MCF 10A (cell line): ENCODE measurements around the gene TMEM186. TPM values are rescaled to one million over a fixed set of nuclear protein-coding genes. Genes with fewer than 3 reads are reported as not detected.
"Not testable (repeated sequence)": the region's sequence is repeated elsewhere in the genome, so short reads cannot be mapped to it uniquely, and the experiment has no call there.

Source experiments
- BruUV-seq: library from RNA; stranded (reverse); fragments of 400-500 nt; replicated peaks from 2 replicates; lab custom pipeline; 2021; lab: Mats Ljungman, UMichigan
- CTCF ChIA-PET: fragments of 300-600 bp; sonication (Branson Sonifier 250); formaldehyde crosslinking; extraction: SDS; loops from one replicate; lab custom pipeline; 2021; ENCODE audit warnings: antibody characterized with exemption, inconsistent platforms; lab: Yijun Ruan, JAX
- POLR2A ChIA-PET: fragments of 300-600, 350-650 bp; sonication (Branson Sonifier 250); formaldehyde crosslinking; extraction: SDS; loops from one replicate; lab custom pipeline; 2020; ENCODE audit warnings: antibody characterized with exemption, inconsistent platforms; lab: Yijun Ruan, JAX
- DNase-seq: peaks from one replicate; pipeline ENCODE4 v3.0.0-alpha.2; 2018; ENCODE audit not compliant: unreplicated experiment
- H3K27ac Mint-ChIP-seq: one replicate; pipeline ENCODE4 v1.8.0; 2022; ENCODE audit warnings: mild to moderate bottlenecking, low read depth, mixed read lengths; ENCODE audit not compliant: unreplicated experiment
- H3K27me3 Mint-ChIP-seq: one replicate; pipeline ENCODE4 v1.8.0; 2022; ENCODE audit warnings: mixed read lengths; ENCODE audit not compliant: insufficient read depth, unreplicated experiment
- H3K36me3 Mint-ChIP-seq: one replicate; pipeline ENCODE4 v1.8.0; 2022; ENCODE audit warnings: mild to moderate bottlenecking, moderate library complexity, mixed read lengths; ENCODE audit not compliant: insufficient read depth, unreplicated experiment
- H3K4me1 Mint-ChIP-seq: one replicate; pipeline ENCODE4 v1.8.0; 2022; ENCODE audit warnings: mixed read lengths; ENCODE audit not compliant: insufficient read depth, unreplicated experiment
- H3K4me3 Mint-ChIP-seq: one replicate; pipeline ENCODE4 v1.8.0; 2022; ENCODE audit warnings: mild to moderate bottlenecking, moderate library complexity, mixed read lengths; ENCODE audit not compliant: unreplicated experiment
- H3K9me3 Mint-ChIP-seq: one replicate; pipeline ENCODE4 v1.8.0; 2022; ENCODE audit warnings: mixed read lengths; ENCODE audit not compliant: unreplicated experiment
- CTCF ChIP-seq: fragments of 200-600 bp; IDR thresholded peaks from one replicate; pipeline ENCODE4 v1.8.0; 2022; ENCODE audit warnings: antibody characterized with exemption, mild to moderate bottlenecking; ENCODE audit not compliant: unreplicated experiment
- intact Hi-C: fragments of 100-400 bp; cut with micrococcal nuclease; formaldehyde crosslinking; loops from 2 replicates; pipeline ENCODE4 v1.14.1; 2022
- total RNA-seq: library from RNA; stranded (reverse); gene quantifications from 2 replicates; pipeline ENCODE4 v1.2.3, GENCODE V29; 2022

TMEM186 gene
- total RNA-seq, 1 experiment from 2014 or later: 12.9 TPM

- Mint-ChIP-seq H3K27ac (no peak overlapping the region), H3K27me3 (no peaks in the 10 kb centered on the region), H3K4me3 (no peak overlapping the region), H3K4me1 (peaks cover 1% of the 10 kb centered on the region), H3K9me3 (no peaks in the 10 kb centered on the region), H3K36me3 (peaks cover 91% of the 10 kb centered on the region)
- TF ChIP-seq CTCF: no peak
- BruUV-seq: no TSS peak
- no peak for DNase-seq
- intact Hi-C loops: no loop called here
- ChIA-PET CTCF (no interaction called here), POLR2A (no interaction called here)
Observed at GRCh38 chr16:8804313-8804712, 6.9 kb upstream of the TMEM186 start.

- H3K27me3 Mint-ChIP-seq, H3K9me3 Mint-ChIP-seq, intact Hi-C loops, BruUV-seq, H3K4me1 Mint-ChIP-seq, H3K27ac Mint-ChIP-seq, POLR2A ChIA-PET, DNase-seq, H3K4me3 Mint-ChIP-seq: not testable (repeated sequence)
- H3K36me3 Mint-ChIP-seq: peaks cover 85% of the 10 kb centered on the region
- CTCF ChIA-PET: interaction anchor here (1.0 kb wide), 1 partner anchor 143 kb away, joined by 4 read pairs; no protein-coding TSS in a partner anchor
Observed at GRCh38 chr16:8803733-8804132, 6.3 kb upstream of the TMEM186 start.

GRCh38 chr16:8801701-8802100 is 4.3 kb upstream of the TMEM186 start:
- Mint-ChIP-seq H3K9me3 (no peaks in the 10 kb centered on the region), H3K36me3 (peaks cover 65% of the 10 kb centered on the region), H3K4me3 (no peak overlapping the region), H3K27ac (no peak overlapping the region), H3K4me1 (peaks cover 9% of the 10 kb centered on the region), H3K27me3 (no peaks in the 10 kb centered on the region)
- no peak for TF ChIP-seq CTCF
- ChIA-PET CTCF (interaction anchor here (1.3 to 1.8 kb wide), 3 partner anchors 9 to 79 kb away, joined by 4 to 10 read pairs (median 6); no protein-coding TSS in a partner anchor), POLR2A (interaction anchor here (1.2 to 1.7 kb wide), 3 partner anchors 8 to 21 kb away, joined by 3 to 4 read pairs (median 3); no protein-coding TSS in a partner anchor)
- intact Hi-C loops: no loop called here
- no peak for DNase-seq
- no TSS peak for BruUV-seq

- Mint-ChIP-seq H3K36me3 (peaks cover 34% of the 10 kb centered on the region), H3K9me3 (no peaks in the 10 kb centered on the region), H3K27me3 (no peaks in the 10 kb centered on the region), H3K4me1 (peaks cover 9% of the 10 kb centered on the region), H3K4me3 (peak overlapping the region; percentile 92), H3K27ac (peak overlapping the region; percentile 97)
- no peak for TF ChIP-seq CTCF
- intact Hi-C loops: loop anchor here (10.0 kb wide), 1 partner anchor 336 kb away; no protein-coding TSS in a partner anchor
- POLR2A ChIA-PET: interaction anchor here (1.0 to 1.9 kb wide), 5 partner anchors 8 to 121 kb away, joined by 3 to 11 read pairs (median 4); partner anchors contain the start of gene CARHSP1
- no TSS peak for BruUV-seq
- CTCF ChIA-PET: interaction anchor here (0.6 to 3.7 kb wide), 7 partner anchors 11 to 137 kb away, joined by 3 to 19 read pairs (median 3); no protein-coding TSS in a partner anchor
- DNase-seq: no peak
Observed at GRCh38 chr16:8798535-8799157, 1.2 kb upstream of the TMEM186 start.
